ENCODE data around the gene GZF1. TPM values are rescaled to one million over a fixed set of nuclear protein-coding genes. Genes with fewer than 3 reads are reported as not detected.

The GZF1 gene
- total RNA-seq, 1 donor from 2014 or later, result 54.8 TPM

DNA sequence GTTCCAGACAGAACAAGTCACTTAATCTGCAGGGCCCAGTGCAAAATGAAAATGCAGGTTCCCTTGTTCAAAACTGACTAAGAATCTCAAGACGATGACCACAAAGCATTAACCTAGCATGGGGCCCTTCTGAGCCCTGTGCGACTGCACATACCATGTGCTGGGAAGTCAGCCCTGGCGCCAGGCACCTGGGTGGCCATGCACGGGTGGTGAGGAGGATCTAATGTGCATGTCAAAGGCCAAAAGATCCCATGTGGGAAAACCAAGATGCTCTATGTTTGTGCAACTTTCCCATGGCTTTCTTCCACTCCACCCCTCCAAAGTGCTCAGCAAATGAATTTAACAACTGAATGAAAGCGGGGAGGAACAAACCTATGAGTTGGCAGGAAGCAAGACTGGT lies 44.9 kb upstream of the GZF1 start:
- no peaks in the 10 kb centered on the region for H3K4me1 ChIP-seq
- intact Hi-C loops (cut with DNase I), result no loop called here
- no peak for DNase-seq (ENCODE audit: low spot score in 2 of 2)
- no peaks in the 10 kb centered on the region for H3K27me3 ChIP-seq
- no peak overlapping the region for H3K4me3 ChIP-seq
- H3K9me3 ChIP-seq, result no peaks in the 10 kb centered on the region
- H3K36me3 ChIP-seq, result no peaks in the 10 kb centered on the region
- TF ChIP-seq, protein P1, sequence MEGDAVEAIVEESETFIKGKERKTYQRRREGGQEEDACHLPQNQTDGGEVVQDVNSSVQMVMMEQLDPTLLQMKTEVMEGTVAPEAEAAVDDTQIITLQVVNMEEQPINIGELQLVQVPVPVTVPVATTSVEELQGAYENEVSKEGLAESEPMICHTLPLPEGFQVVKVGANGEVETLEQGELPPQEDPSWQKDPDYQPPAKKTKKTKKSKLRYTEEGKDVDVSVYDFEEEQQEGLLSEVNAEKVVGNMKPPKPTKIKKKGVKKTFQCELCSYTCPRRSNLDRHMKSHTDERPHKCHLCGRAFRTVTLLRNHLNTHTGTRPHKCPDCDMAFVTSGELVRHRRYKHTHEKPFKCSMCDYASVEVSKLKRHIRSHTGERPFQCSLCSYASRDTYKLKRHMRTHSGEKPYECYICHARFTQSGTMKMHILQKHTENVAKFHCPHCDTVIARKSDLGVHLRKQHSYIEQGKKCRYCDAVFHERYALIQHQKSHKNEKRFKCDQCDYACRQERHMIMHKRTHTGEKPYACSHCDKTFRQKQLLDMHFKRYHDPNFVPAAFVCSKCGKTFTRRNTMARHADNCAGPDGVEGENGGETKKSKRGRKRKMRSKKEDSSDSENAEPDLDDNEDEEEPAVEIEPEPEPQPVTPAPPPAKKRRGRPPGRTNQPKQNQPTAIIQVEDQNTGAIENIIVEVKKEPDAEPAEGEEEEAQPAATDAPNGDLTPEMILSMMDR (IDR thresholded peaks at IDR 0.05), result no peak
- H3K27ac ChIP-seq, result no peak overlapping the region

DNA sequence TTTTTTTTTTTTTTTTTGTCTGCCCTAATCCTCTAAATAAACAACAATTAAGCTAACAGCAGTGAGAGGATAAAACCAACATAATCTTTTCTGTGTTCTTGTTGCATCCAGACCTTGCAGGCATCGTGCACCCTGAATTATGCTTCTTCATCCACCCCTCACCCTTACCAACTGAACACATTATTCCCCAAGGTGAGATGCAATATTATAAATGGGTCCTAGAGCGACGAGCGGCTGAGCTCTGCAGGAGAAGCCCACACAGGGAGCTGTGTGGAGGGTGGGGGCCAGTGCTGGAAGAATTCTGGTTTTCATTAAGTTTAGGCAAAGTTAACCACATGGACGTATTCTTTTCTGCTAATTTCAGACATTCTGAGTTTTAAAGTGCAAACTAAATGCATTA lies 43.6 kb upstream of the GZF1 start:
- no peak overlapping the region for H3K27ac ChIP-seq
- H3K9me3 ChIP-seq, result no peaks in the 10 kb centered on the region

DNA sequence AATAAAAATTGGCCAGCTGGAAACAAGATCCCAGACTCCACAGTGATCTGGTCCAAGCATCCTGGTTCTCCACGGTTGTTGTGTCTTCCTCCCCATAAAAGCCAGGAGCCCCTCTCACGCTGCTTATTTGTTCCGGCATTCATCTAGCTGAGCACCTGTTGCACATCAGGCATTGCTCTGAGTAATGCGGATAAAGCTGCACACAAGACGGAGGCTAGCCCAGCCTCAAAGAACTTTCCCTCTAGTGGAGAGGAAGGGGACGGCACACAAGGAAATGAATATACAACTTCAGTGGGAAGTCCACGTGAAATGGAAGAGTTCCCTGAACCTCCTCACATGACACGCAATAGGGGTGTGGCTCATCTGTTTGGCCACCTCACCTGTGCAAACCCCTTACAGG lies 41.7 kb upstream of the GZF1 start:
- Histone ChIP-seq H3K4me1 (no peaks in the 10 kb centered on the region), H3K36me3 (no peaks in the 10 kb centered on the region), H3K27ac (no peak overlapping the region), H3K4me3 (no peak overlapping the region), H3K9me3 (no peaks in the 10 kb centered on the region), H3K27me3 (no peaks in the 10 kb centered on the region)
- TF ChIP-seq, protein P1 (IDR thresholded peaks at IDR 0.05), result peak in 1 of 3 experiments; percentile 8
- DNase-seq (ENCODE audit: low spot score in 2 of 2), result no peak
- intact Hi-C loops (cut with DNase I), result no loop called here

More for the DNA sequence above, 43.6 kb upstream of the GZF1 start:
- intact Hi-C loops (cut with DNase I), result no loop called here
- Histone ChIP-seq H3K27me3 (no peaks in the 10 kb centered on the region), H3K4me1 (no peaks in the 10 kb centered on the region), H3K36me3 (no peaks in the 10 kb centered on the region), H3K4me3 (no peak overlapping the region)
- TF ChIP-seq, protein P1 (IDR thresholded peaks at IDR 0.05), result no peak
- no peak for DNase-seq (ENCODE audit: low spot score in 2 of 2)

DNA sequence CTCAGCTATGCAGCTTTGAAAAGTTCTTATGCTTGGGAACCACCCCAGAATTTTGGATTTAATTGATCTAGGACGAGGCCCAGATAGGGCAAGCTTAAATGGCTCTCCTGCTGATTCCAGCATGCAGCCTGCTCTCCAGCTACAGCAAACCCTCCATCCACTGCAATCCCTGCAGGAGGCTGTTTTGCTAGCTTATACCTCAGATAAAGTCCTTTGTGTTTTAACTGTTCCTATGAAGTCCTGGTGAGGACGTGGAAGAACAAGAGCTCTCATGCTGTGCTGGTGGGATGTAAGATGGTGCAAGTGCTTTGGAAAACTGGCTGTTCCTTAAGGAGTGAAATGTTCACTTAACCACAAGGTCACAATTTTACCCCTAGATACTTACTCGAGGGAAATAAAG lies 36.9 kb upstream of the GZF1 start:
- TF ChIP-seq, protein P1 (IDR thresholded peaks at IDR 0.05), result no peak
- Histone ChIP-seq H3K27ac (no peak overlapping the region), H3K4me1 (no peaks in the 10 kb centered on the region), H3K36me3 (no peaks in the 10 kb centered on the region), H3K4me3 (no peak overlapping the region), H3K9me3 (no peaks in the 10 kb centered on the region), H3K27me3 (no peaks in the 10 kb centered on the region)
- DNase-seq (ENCODE audit: low spot score in 2 of 2), result no peak
- intact Hi-C loops (cut with DNase I), result no loop called here

DNA sequence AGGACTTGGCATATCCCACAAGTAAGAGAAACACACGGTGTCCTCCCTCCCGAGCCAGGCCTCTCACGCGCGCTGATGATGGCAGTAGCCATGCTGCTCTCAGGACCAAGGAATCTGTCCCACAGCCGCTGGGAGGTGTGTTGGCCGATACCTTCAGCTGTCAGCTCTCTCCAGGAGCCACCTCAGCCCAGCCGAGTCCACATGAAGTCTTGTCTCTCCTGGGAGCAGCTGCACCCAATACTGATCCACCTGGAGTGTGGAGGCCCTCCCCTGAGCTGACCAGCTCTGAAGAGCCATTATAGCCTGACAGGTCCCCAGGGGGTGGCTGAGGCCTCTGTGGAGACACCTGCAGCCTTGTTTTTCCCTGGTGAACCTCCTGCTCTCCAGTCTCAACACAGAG lies 35.2 kb upstream of the GZF1 start:
- intact Hi-C loops (cut with DNase I), result no loop called here
- no peak for DNase-seq (ENCODE audit: low spot score in 2 of 2)
- Histone ChIP-seq H3K27ac (no peak overlapping the region), H3K4me3 (no peak overlapping the region), H3K4me1 (no peaks in the 10 kb centered on the region), H3K9me3 (no peaks in the 10 kb centered on the region), H3K36me3 (no peaks in the 10 kb centered on the region), H3K27me3 (no peaks in the 10 kb centered on the region)
- TF ChIP-seq, protein P1 (IDR thresholded peaks at IDR 0.05), result no peak
